H9 (cell line): ENCODE data around the gene AARS1. TPM values are rescaled to one million over a fixed set of nuclear protein-coding genes. Genes with fewer than 3 reads are reported as not detected.

Experiments used
- DNase-seq: peaks from one replicate; pipeline ENCODE4 v3.0.0-alpha.2; 2017
- H2AFZ ChIP-seq: one replicate; pipeline ENCODE4 v1.6.1; 2013; ENCODE audit warnings: mild to moderate bottlenecking, low read length, control low read depth, moderate library complexity
- H2AK5ac ChIP-seq: 2 replicates; pipeline ENCODE4 v1.6.1; 2013; ENCODE audit warnings: low read length, control low read depth, mixed read lengths; ENCODE audit not compliant: insufficient read length
- H2BK120ac ChIP-seq: one replicate; pipeline ENCODE4 v1.6.1; 2013; ENCODE audit warnings: low read depth, mild to moderate bottlenecking, low read length, control low read depth, inconsistent platforms; ENCODE audit not compliant: poor library complexity, severe bottlenecking
- H2BK12ac ChIP-seq: 2 replicates; pipeline ENCODE4 v1.6.1; 2013; ENCODE audit warnings: low read length, control low read depth, mixed read lengths, low read depth; ENCODE audit not compliant: insufficient read length
- H2BK15ac ChIP-seq: 2 replicates; pipeline ENCODE4 v1.6.1; 2013; ENCODE audit warnings: low read depth, low read length, control low read depth
- H2BK20ac ChIP-seq: one replicate; pipeline ENCODE4 v1.6.1; 2013; ENCODE audit warnings: low read depth, mild to moderate bottlenecking, low read length, control low read depth, inconsistent platforms; ENCODE audit not compliant: poor library complexity, severe bottlenecking
- H2BK5ac ChIP-seq: 2 replicates; pipeline ENCODE4 v1.6.1; 2013; ENCODE audit warnings: low read length, control low read depth, mixed read lengths; ENCODE audit not compliant: insufficient read length
- H3K14ac ChIP-seq: 2 replicates; pipeline ENCODE4 v1.6.1; 2013; ENCODE audit warnings: low read length, control low read depth; ENCODE audit not compliant: insufficient read depth
- H3K18ac ChIP-seq: 2 replicates; pipeline ENCODE4 v1.6.1; 2013; ENCODE audit warnings: low read depth, mild to moderate bottlenecking, mixed read lengths, low read length, control low read depth; ENCODE audit not compliant: insufficient read length
- H3K23ac ChIP-seq: 2 replicates; pipeline ENCODE4 v1.6.1; 2013; ENCODE audit warnings: low read length, control low read depth, mixed read lengths, low read depth; ENCODE audit not compliant: insufficient read length
- H3K23me2 ChIP-seq: 2 replicates; pipeline ENCODE4 v1.6.1; 2013; ENCODE audit warnings: low read depth, mild to moderate bottlenecking, mixed read lengths, low read length, control low read depth; ENCODE audit not compliant: insufficient read length, poor library complexity, severe bottlenecking
- H3K27ac ChIP-seq: 2 replicates; pipeline ENCODE4 v1.5.1; 2013; ENCODE audit warnings: low read length, control low read depth, mixed read lengths, low read depth; ENCODE audit not compliant: insufficient read length
- H3K27me3 ChIP-seq: 2 replicates; pipeline ENCODE4 v1.6.1; 2013; ENCODE audit warnings: low read length, control low read depth, inconsistent platforms; ENCODE audit not compliant: insufficient read depth
- H3K4ac ChIP-seq: 2 replicates; pipeline ENCODE4 v1.6.1; 2013; ENCODE audit warnings: low read depth, mild to moderate bottlenecking, control low read depth, inconsistent platforms, low read length, moderate library complexity
- H3K4me1 ChIP-seq: 2 replicates; pipeline ENCODE4 v1.6.1; 2013; ENCODE audit warnings: low read length, control low read depth, inconsistent platforms; ENCODE audit not compliant: insufficient read depth
- H3K4me2 ChIP-seq: 2 replicates; pipeline ENCODE4 v1.6.1; 2013; ENCODE audit warnings: low read length, control low read depth, mixed read lengths; ENCODE audit not compliant: insufficient read length, insufficient read depth
- H3K56ac ChIP-seq: 2 replicates; pipeline ENCODE4 v1.6.1; 2013; ENCODE audit warnings: low read depth, mild to moderate bottlenecking, mixed read lengths, low read length, control low read depth; ENCODE audit not compliant: insufficient read length
- H3K79me1 ChIP-seq: 2 replicates; pipeline ENCODE4 v1.6.1; 2013; ENCODE audit warnings: low read depth, mild to moderate bottlenecking, moderate library complexity, low read length, control low read depth, inconsistent platforms; ENCODE audit not compliant: insufficient read depth, poor library complexity, severe bottlenecking
- H3K79me2 ChIP-seq: 2 replicates; pipeline ENCODE4 v1.6.1; 2013; ENCODE audit warnings: low read length, control low read depth, inconsistent platforms; ENCODE audit not compliant: insufficient read depth
- H3K9ac ChIP-seq: 2 replicates; pipeline ENCODE4 v1.6.1; 2013; ENCODE audit warnings: low read length, control low read depth, mixed read lengths; ENCODE audit not compliant: insufficient read length; ENCODE audit errors: extremely low read depth
- H3K9me3 ChIP-seq: one replicate; pipeline ENCODE4 v1.6.1; 2013; ENCODE audit warnings: low read depth, low read length, inconsistent platforms; ENCODE audit not compliant: control insufficient read depth
- H3T11ph ChIP-seq: one replicate; pipeline ENCODE4 v1.6.1; 2013; ENCODE audit warnings: mild to moderate bottlenecking, low read length, control low read depth, inconsistent platforms
- H4K20me1 ChIP-seq: one replicate; pipeline ENCODE4 v1.6.1; 2013; ENCODE audit not compliant: control insufficient read depth, insufficient read length, insufficient read depth
- H4K5ac ChIP-seq: 2 replicates; pipeline ENCODE4 v1.6.1; 2013; ENCODE audit warnings: low read depth, mild to moderate bottlenecking, mixed read lengths, low read length, control low read depth; ENCODE audit not compliant: insufficient read length
- H4K8ac ChIP-seq: replicated peaks from 2 replicates; pipeline ENCODE4 v1.6.1; 2013; ENCODE audit warnings: low read length, control low read depth, mixed read lengths, low read depth; ENCODE audit not compliant: insufficient read length
- H4K91ac ChIP-seq: 2 replicates; pipeline ENCODE4 v1.6.1; 2013; ENCODE audit warnings: low read depth, mild to moderate bottlenecking, moderate library complexity, mixed read lengths, low read length, control low read depth; ENCODE audit not compliant: insufficient read length
- H3K27ac Mint-ChIP-seq, 3 experiments: 2 replicates in 2 of 3; 3 replicates in 1 of 3; pipeline ENCODE4 v1.8.0; 2020 to 2021; ENCODE audit warnings: mixed read lengths in 3 of 3, mild to moderate bottlenecking in 1 of 3, moderate library complexity in 1 of 3
- H3K27me3 Mint-ChIP-seq: 2 replicates; pipeline ENCODE4 v1.8.0; 2021; ENCODE audit warnings: low read depth, mild to moderate bottlenecking, moderate library complexity, mixed read lengths
- H3K36me3 Mint-ChIP-seq, 3 experiments: 2 replicates in 2 of 3; 3 replicates in 1 of 3; pipeline ENCODE4 v1.8.0; 2020 to 2021; ENCODE audit warnings: low read depth in 3 of 3, mixed read lengths in 3 of 3; ENCODE audit not compliant: insufficient read depth in 1 of 3
- H3K4me1 Mint-ChIP-seq, 2 experiments: 2 replicates each; pipeline ENCODE4 v1.8.0; 2020; ENCODE audit warnings: mixed read lengths in 2 of 2
- H3K4me3 Mint-ChIP-seq, 2 experiments: 2 replicates in 1 of 2; 3 replicates in 1 of 2; pipeline ENCODE4 v1.8.0; 2020 to 2021; ENCODE audit warnings: mild to moderate bottlenecking in 2 of 2, mixed read lengths in 2 of 2, moderate library complexity in 1 of 2
- H3K9me3 Mint-ChIP-seq, 2 experiments: 2 replicates in 1 of 2; 3 replicates in 1 of 2; pipeline ENCODE4 v1.8.0; 2020; ENCODE audit warnings: mild to moderate bottlenecking in 2 of 2, mixed read lengths in 2 of 2, moderate library complexity in 1 of 2
- WGBS: extraction: QIAGEN DNeasy Blood & Tissue Kit; methylation state at CpG from one replicate; pipeline ENCODE4 v1.1.7; 2013; ENCODE audit warnings: missing lambda C conversion rate, low lambda C conversion rate, mixed read lengths; ENCODE audit not compliant: insufficient read length; ENCODE audit errors: extremely low coverage; 5-methylcytosine and 5-hydroxymethylcytosine counted together
- total RNA-seq: library from RNA; stranded (reverse); gene quantifications from 2 replicates; pipeline ENCODE4 v1.2.1, GENCODE V29; 2021
- TF ChIP-seq, protein P1 (sequence below): fragments of 200-600 bp; sonication (generic); conservative IDR thresholded peaks from 3 replicates; pipeline ENCODE4 v1.8.0; 2021; ENCODE audit warnings: antibody characterized with exemption, mild to moderate bottlenecking

Gene AARS1
- total RNA-seq, 1 experiment from 2014 or later, result 168 TPM

- Histone ChIP-seq H3K4me1 (peaks cover 3% of the 10 kb centered on the region; the same call in 1 of the 2 replicates), H2AK5ac (no peak overlapping the region), H2BK20ac (no peak overlapping the region), H3K79me2 (peaks cover 8% of the 10 kb centered on the region; the same call in 1 of the 2 replicates), H4K8ac (no peak overlapping the region), H4K20me1 (no peaks in the 10 kb centered on the region), H3K9ac (no peak overlapping the region), H3K4me2 (no peak overlapping the region), H3K4ac (no peak overlapping the region), H2BK15ac (no peak overlapping the region), H3K14ac (no peak overlapping the region), H3K18ac (no peak overlapping the region), H2BK5ac (no peak overlapping the region), H3K56ac (no peak overlapping the region), H3K9me3 (no peaks in the 10 kb centered on the region), H3T11ph (no peak overlapping the region), H2AFZ (no peak overlapping the region), H3K23me2 (peaks cover 5% of the 10 kb centered on the region), H2BK120ac (no peak overlapping the region), H4K5ac (no peak overlapping the region), H3K27me3 (no peaks in the 10 kb centered on the region), H4K91ac (no peak overlapping the region), H3K23ac (no peak overlapping the region), H2BK12ac (no peak overlapping the region), H3K27ac (no peak overlapping the region), H3K79me1 (peaks cover 4% of the 10 kb centered on the region)
- H3K9me3 Mint-ChIP-seq, result peaks cover 0 to 2% of the 10 kb centered on the region in 2 experiments; a peak in 3 of 5 replicates
- peak overlapping the region in 1 of 2 experiments; percentile 96; a peak in 2 of 5 replicates for H3K4me3 Mint-ChIP-seq
- no CpG with 5 or more reads among the region's 1 CpG for WGBS
- peaks cover 6 to 17% of the 10 kb centered on the region in 2 experiments; a peak in 3 of 4 replicates for H3K4me1 Mint-ChIP-seq
- H3K27ac Mint-ChIP-seq, result no peak overlapping the region
- H3K36me3 Mint-ChIP-seq, result peaks cover 13 to 21% (median 20%) of the 10 kb centered on the region in 3 experiments
- DNase-seq, result no peak
- TF ChIP-seq, protein P1, sequence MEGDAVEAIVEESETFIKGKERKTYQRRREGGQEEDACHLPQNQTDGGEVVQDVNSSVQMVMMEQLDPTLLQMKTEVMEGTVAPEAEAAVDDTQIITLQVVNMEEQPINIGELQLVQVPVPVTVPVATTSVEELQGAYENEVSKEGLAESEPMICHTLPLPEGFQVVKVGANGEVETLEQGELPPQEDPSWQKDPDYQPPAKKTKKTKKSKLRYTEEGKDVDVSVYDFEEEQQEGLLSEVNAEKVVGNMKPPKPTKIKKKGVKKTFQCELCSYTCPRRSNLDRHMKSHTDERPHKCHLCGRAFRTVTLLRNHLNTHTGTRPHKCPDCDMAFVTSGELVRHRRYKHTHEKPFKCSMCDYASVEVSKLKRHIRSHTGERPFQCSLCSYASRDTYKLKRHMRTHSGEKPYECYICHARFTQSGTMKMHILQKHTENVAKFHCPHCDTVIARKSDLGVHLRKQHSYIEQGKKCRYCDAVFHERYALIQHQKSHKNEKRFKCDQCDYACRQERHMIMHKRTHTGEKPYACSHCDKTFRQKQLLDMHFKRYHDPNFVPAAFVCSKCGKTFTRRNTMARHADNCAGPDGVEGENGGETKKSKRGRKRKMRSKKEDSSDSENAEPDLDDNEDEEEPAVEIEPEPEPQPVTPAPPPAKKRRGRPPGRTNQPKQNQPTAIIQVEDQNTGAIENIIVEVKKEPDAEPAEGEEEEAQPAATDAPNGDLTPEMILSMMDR, result no peak
- no peaks in the 10 kb centered on the region for H3K27me3 Mint-ChIP-seq
Observed at GRCh38 chr16:70301121-70301520, 11.8 kb upstream of the AARS1 start.
